Naive thymus-derived CD4-positive, alpha-beta T cell (primary cell): ENCODE results near the gene UGT1A6. TPM values are rescaled to one million over a fixed set of nuclear protein-coding genes. Genes with fewer than 3 reads are reported as not detected.

Source experiments
- ATAC-seq: fragments of 150-1000 bp; cut with Tn5 transposase; 2 replicates; pipeline ENCODE4 v1.10.0; 2021; ENCODE audit warnings: mild to moderate bottlenecking, moderate library complexity
- CTCF ChIA-PET: fragments of 350-600 bp; sonication (Branson Sonifier 250); formaldehyde crosslinking; loops from one replicate; lab custom pipeline; 2021; ENCODE audit warnings: antibody characterized with exemption; lab: Charles Lee
- POLR2A ChIA-PET: fragments of 350-600 bp; sonication (Branson Sonifier 250); formaldehyde crosslinking; loops from one replicate; lab custom pipeline; 2021; ENCODE audit warnings: antibody characterized with exemption, inconsistent platforms; lab: Charles Lee
- DNase-seq, 9 donors: peaks; one replicate each; pipeline versions ENCODE4 v3.0.0 to v3.0.0-alpha.2; 2020 to 2022; ENCODE audit warnings: mixed read lengths in 1 of 9
- H3K27ac ChIP-seq: one replicate; pipeline ENCODE4 v1.7.0; 2013; ENCODE audit warnings: mild to moderate bottlenecking, low read depth, low read length, moderate library complexity
- H3K27me3 ChIP-seq, 2 donors: one replicate each; pipeline ENCODE4 v1.7.0; 2013; ENCODE audit warnings: low read length in 2 of 2, mild to moderate bottlenecking in 2 of 2, moderate library complexity in 2 of 2; ENCODE audit not compliant: control insufficient read depth in 2 of 2, insufficient read depth in 2 of 2
- H3K36me3 ChIP-seq, 3 experiments: 1 replicate in 2 of 3; 2 replicates in 1 of 3; pipeline ENCODE4 v1.7.0; 2013; ENCODE audit warnings: low read length in 3 of 3, mild to moderate bottlenecking in 3 of 3, moderate library complexity in 1 of 3; ENCODE audit not compliant: insufficient read depth in 3 of 3, control insufficient read depth in 2 of 3
- H3K4me1 ChIP-seq, 2 donors: one replicate each; pipeline ENCODE4 v1.7.0; 2013; ENCODE audit warnings: low read length in 2 of 2, mild to moderate bottlenecking in 2 of 2, moderate library complexity in 1 of 2; ENCODE audit not compliant: control insufficient read depth in 2 of 2, insufficient read depth in 2 of 2
- H3K4me3 ChIP-seq: 2 replicates; pipeline ENCODE4 v1.7.0; 2013; ENCODE audit warnings: mild to moderate bottlenecking, low read length
- H3K9me3 ChIP-seq, 3 experiments: 1 replicate in 2 of 3; 2 replicates in 1 of 3; pipeline ENCODE4 v1.7.0; 2013; ENCODE audit warnings: low read length in 3 of 3; ENCODE audit not compliant: control insufficient read depth in 2 of 3
- H3K27ac Mint-ChIP-seq, 9 donors: one replicate each; pipeline ENCODE4 v1.8.0; 2020 to 2022; ENCODE audit warnings: mixed read lengths in 9 of 9, mild to moderate bottlenecking in 8 of 9, moderate library complexity in 5 of 9, inconsistent platforms in 2 of 9
- H3K27me3 Mint-ChIP-seq, 5 donors: one replicate each; pipeline ENCODE4 v1.8.0; 2021 to 2022; ENCODE audit warnings: mixed read lengths in 5 of 5, mild to moderate bottlenecking in 1 of 5
- H3K36me3 Mint-ChIP-seq, 5 donors: one replicate each; pipeline ENCODE4 v1.8.0; 2020 to 2022; ENCODE audit warnings: mixed read lengths in 5 of 5, mild to moderate bottlenecking in 3 of 5, inconsistent platforms in 1 of 5
- H3K4me1 Mint-ChIP-seq, 7 donors: one replicate each; pipeline ENCODE4 v1.8.0; 2020 to 2022; ENCODE audit warnings: mixed read lengths in 7 of 7, mild to moderate bottlenecking in 3 of 7, inconsistent platforms in 1 of 7
- H3K4me3 Mint-ChIP-seq, 10 donors: one replicate each; pipeline ENCODE4 v1.8.0; 2020 to 2022; ENCODE audit warnings: mild to moderate bottlenecking in 10 of 10, mixed read lengths in 10 of 10, moderate library complexity in 6 of 10, inconsistent platforms in 2 of 10
- H3K9me3 Mint-ChIP-seq, 11 donors: one replicate each; pipeline ENCODE4 v1.8.0; 2020 to 2022; ENCODE audit warnings: mixed read lengths in 11 of 11, mild to moderate bottlenecking in 4 of 11, inconsistent platforms in 1 of 11, moderate library complexity in 1 of 11
- intact Hi-C, 2 donors: fragments of 100-400 bp; cut with micrococcal nuclease; formaldehyde crosslinking; loops; one replicate each; pipeline ENCODE4 v1.15.1; 2023
- polyA plus RNA-seq, 2 donors: library from polyadenylated mRNA; unstranded; fragments of 300-500 nt; fragmentation: Illumina TruSeq; gene quantifications; one replicate each; pipeline ENCODE4 v1.2.3, GENCODE V29; 2021
- total RNA-seq, 6 experiments: library from RNA in 5 of 6; stranded (reverse) in 5 of 6; gene quantifications; 1 replicate in 5 of 6; 2 replicates in 1 of 6; pipeline ENCODE4 v1.2.3 and lab custom pipeline; 2021 to 2026

UGT1A6 gene
- total and polyA plus RNA-seq, 7 experiments from 2014 or later: not detected

DNA sequence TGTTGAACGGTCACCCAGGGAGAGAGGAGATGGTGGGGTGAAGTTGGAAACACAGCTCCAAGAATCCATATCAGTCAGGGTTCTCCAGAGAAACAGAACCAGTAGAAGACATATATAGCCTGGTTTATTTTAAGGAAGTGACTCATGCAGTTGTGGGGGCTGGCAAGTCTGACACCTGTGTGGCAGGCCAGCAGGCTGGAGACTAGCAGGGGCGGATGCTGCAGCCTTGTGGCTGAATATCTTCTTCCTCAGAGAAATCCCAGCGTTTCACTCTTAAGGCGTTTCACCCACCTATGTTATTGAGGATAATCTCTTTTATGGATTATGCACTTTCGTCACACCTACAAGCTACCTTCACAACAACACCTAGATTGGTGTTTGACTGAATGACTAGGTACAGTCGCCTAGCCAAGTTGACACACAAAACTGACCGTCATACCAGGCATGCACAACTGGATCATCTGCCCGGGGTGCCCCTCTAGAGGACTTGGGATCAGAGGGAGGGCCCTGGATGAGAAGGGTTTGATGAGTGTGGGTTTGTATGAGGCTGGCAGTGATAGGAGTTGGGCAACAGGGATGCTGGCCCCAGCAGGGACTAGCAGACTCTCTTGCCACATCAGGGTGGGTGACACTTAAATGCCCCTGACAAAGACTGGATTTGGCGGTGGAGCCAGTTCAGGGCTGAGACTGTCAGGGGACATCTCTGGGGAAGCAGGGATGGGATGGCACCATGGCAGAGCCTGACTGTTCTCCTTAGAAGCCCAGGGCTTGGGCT, 108.9 kb downstream of the UGT1A6 start:
- H3K9me3 Mint-ChIP-seq: no peaks in the 10 kb centered on the region
- H3K27ac Mint-ChIP-seq: no peak overlapping the region
- Histone ChIP-seq H3K27me3 (no peaks in the 10 kb centered on the region), H3K9me3 (no peaks in the 10 kb centered on the region), H3K4me1 (no peaks in the 10 kb centered on the region), H3K36me3 (no peaks in the 10 kb centered on the region), H3K27ac (no peak overlapping the region), H3K4me3 (no peak overlapping the region)
- no peaks in the 10 kb centered on the region for H3K36me3 Mint-ChIP-seq
- CTCF ChIA-PET: no interaction called here
- no peak overlapping the region for H3K4me3 Mint-ChIP-seq
- ATAC-seq (no peak), DNase-seq (peak in 1 of 9 donors; percentile 11)
- intact Hi-C loops: no loop called here
- peaks cover 7 to 20% (median 15%) of the 10 kb centered on the region in 5 donors for H3K27me3 Mint-ChIP-seq
- peaks cover 0 to 2% (median 0%) of the 10 kb centered on the region in 7 donors for H3K4me1 Mint-ChIP-seq
- POLR2A ChIA-PET: no interaction called here

DNA sequence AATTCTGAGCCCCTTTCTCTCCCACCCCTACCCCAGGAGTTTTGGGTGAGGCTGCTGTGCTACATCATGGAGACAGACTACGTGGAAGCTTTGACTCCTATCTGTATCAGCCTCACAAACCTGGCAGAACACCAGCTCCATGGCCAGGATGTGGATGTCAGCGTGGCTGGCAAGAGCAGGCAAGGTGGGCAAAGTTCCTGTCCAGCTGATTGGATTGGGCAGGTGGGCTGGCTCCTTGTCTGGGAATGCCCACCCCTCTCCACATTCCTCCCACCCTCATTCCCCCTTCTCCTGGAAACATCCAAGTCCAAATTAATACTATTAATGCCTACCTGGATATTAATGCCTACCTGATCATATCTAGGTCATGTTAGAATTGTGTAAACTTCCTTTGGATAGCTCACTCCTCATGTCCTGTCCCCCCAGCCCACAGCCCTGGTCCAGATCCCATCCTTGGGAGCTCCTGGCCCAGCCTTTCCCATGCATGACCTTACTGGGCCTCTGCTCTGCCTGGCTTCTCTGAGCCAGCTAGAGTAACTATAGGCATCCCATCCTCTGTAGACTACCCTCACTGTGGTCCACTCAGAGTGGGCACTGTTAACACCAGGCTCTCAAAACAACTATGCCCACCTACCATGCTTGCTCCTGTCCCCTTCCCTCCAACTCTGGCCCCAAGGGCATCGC, 109.6 kb downstream of the UGT1A6 start:
- POLR2A ChIA-PET: no interaction called here
- CTCF ChIA-PET: no interaction called here

DNA sequence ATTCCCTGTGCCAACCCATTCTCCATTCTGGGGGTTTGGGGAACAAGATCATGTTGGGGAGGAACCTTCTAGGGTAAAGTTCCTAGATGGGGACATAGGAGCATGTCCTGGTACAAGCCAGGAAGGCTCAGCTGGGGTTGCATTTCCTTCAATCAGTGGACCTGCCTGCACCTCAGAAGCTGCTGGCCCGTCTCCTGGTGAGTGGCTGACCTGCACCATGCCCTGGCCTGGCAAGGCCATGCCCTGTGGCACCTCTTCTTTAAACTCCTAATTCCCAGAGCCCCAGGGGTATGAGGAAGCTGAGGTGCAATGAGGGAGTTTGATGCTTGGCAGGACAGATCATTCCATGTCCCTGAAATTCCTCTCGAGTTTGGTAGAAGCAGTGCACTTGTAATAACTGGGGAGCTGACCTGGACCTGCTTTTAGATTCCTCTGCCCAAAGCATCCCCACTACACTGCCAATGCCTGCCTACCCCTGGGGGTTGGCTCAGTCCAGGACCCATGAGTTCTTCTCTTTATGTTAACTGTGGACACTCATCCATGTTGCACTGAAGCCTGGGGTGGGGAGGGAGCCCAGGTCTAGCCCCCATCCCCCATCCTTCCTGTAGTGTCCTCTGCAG, 110.7 kb downstream of the UGT1A6 start:
- no peak overlapping the region for H3K27ac ChIP-seq
- Mint-ChIP-seq H3K36me3 (no peaks in the 10 kb centered on the region), H3K27me3 (peaks cover 7 to 20% (median 15%) of the 10 kb centered on the region in 5 donors), H3K4me3 (no peak overlapping the region), H3K4me1 (peaks cover 0 to under 1% (median 0%) of the 10 kb centered on the region in 7 donors), H3K27ac (no peak overlapping the region), H3K9me3 (no peaks in the 10 kb centered on the region)
- no peak overlapping the region for H3K4me3 ChIP-seq
- no peaks in the 10 kb centered on the region for H3K4me1 ChIP-seq
- ChIA-PET POLR2A (no interaction called here), CTCF (no interaction called here)
- H3K27me3 ChIP-seq: no peaks in the 10 kb centered on the region
- no peaks in the 10 kb centered on the region for H3K36me3 ChIP-seq
- no peaks in the 10 kb centered on the region for H3K9me3 ChIP-seq
- ATAC-seq: no peak
- intact Hi-C loops: no loop called here
- peak in 1 of 9 donors; percentile 1 for DNase-seq

More for the DNA sequence above, 109.6 kb downstream of the UGT1A6 start:
- Mint-ChIP-seq H3K27ac (no peak overlapping the region), H3K36me3 (no peaks in the 10 kb centered on the region), H3K4me3 (no peak overlapping the region), H3K27me3 (peaks cover 7 to 20% (median 15%) of the 10 kb centered on the region in 5 donors), H3K9me3 (no peaks in the 10 kb centered on the region), H3K4me1 (peaks cover 0 to 2% (median 0%) of the 10 kb centered on the region in 7 donors)
- Histone ChIP-seq H3K27me3 (no peaks in the 10 kb centered on the region), H3K4me3 (no peak overlapping the region), H3K4me1 (no peaks in the 10 kb centered on the region), H3K36me3 (no peaks in the 10 kb centered on the region), H3K27ac (no peak overlapping the region), H3K9me3 (no peaks in the 10 kb centered on the region)
- peak in 1 of 9 donors; percentile 0 for DNase-seq
- ATAC-seq: no peak
- intact Hi-C loops: no loop called here

DNA sequence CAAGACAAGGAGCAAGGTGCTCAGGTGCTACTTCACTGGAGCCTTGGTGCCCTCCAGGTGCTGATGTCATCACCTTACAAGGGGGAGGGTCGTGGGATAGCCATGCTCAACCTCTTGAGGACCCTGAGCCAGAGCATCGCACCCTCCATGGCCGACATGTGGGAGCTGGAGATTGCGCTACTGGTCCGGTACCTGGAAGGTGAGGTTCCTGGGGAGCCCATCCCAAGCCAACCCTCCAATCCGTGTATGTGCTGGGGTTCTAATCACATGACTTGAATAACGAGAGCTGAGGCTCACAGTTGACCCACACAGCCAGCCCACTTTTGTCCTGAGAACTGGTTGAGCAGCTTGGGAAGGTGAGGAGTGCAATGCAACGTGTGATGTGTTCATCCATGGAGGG, 111.3 kb downstream of the UGT1A6 start:
- DNase-seq (peak in 2 of 9 donors; percentile 0 to 17), ATAC-seq (no peak)
- Mint-ChIP-seq H3K36me3 (no peaks in the 10 kb centered on the region), H3K27ac (no peak overlapping the region), H3K9me3 (no peaks in the 10 kb centered on the region), H3K4me3 (no peak overlapping the region), H3K27me3 (peaks cover 9 to 20% (median 17%) of the 10 kb centered on the region in 5 donors), H3K4me1 (no peaks in the 10 kb centered on the region)
- H3K27me3 ChIP-seq: no peaks in the 10 kb centered on the region
- H3K9me3 ChIP-seq: no peaks in the 10 kb centered on the region
- ChIA-PET POLR2A (no interaction called here), CTCF (no interaction called here)
- intact Hi-C loops: no loop called here
- no peak overlapping the region for H3K27ac ChIP-seq
- no peaks in the 10 kb centered on the region for H3K36me3 ChIP-seq
- H3K4me1 ChIP-seq: no peaks in the 10 kb centered on the region
- H3K4me3 ChIP-seq: no peak overlapping the region

DNA sequence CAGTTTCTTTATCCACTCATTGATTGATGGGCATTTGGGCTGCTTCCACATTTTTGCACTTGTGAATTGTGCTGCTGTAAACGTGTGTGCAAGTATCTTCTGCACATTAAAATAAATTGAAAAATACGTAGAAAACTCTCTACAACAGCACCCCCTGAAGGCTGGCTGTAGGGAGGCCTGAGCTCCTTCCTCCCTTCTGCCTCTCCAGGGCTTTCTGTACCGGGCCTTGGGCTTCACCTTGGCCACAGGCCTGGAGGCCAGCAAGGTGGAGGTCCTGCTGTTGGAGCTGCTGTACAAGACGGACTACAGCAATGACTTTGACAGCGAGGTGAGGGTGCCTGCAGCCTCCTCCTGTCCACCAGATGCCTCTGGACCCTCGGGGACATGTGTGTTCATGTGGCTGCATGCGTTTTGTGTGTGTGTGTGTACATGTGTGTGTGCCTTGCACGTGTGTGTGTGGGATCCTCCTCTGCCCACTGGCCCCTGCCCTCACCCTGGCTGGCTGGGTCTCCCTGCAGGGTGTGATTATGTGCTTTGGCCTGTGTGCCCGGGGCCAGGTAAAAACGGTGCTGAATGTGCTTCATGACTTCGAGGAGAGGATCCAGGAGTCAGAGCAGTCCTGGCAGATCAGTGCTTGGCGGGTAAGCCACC, 114.7 kb downstream of the UGT1A6 start:
- H3K4me1 Mint-ChIP-seq: no peaks in the 10 kb centered on the region
- intact Hi-C loops: no loop called here
- no peaks in the 10 kb centered on the region for H3K36me3 Mint-ChIP-seq
- no peaks in the 10 kb centered on the region for H3K9me3 Mint-ChIP-seq
- no peaks in the 10 kb centered on the region for H3K4me1 ChIP-seq
- peaks cover 9 to 34% (median 20%) of the 10 kb centered on the region in 5 donors for H3K27me3 Mint-ChIP-seq
- H3K4me3 ChIP-seq: no peak overlapping the region
- ChIA-PET CTCF (interaction anchor here (0.7 kb wide), 1 partner anchor 347 kb away, joined by 3 read pairs; no protein-coding TSS in a partner anchor), POLR2A (no interaction called here)
- DNase-seq (peak in 2 of 9 donors; percentile 1 to 14), ATAC-seq (no peak)
- no peaks in the 10 kb centered on the region for H3K9me3 ChIP-seq
- no peak overlapping the region for H3K27ac ChIP-seq
- H3K27ac Mint-ChIP-seq: no peak overlapping the region
- H3K27me3 ChIP-seq: no peaks in the 10 kb centered on the region
- H3K36me3 ChIP-seq: no peaks in the 10 kb centered on the region
- no peak overlapping the region for H3K4me3 Mint-ChIP-seq

DNA sequence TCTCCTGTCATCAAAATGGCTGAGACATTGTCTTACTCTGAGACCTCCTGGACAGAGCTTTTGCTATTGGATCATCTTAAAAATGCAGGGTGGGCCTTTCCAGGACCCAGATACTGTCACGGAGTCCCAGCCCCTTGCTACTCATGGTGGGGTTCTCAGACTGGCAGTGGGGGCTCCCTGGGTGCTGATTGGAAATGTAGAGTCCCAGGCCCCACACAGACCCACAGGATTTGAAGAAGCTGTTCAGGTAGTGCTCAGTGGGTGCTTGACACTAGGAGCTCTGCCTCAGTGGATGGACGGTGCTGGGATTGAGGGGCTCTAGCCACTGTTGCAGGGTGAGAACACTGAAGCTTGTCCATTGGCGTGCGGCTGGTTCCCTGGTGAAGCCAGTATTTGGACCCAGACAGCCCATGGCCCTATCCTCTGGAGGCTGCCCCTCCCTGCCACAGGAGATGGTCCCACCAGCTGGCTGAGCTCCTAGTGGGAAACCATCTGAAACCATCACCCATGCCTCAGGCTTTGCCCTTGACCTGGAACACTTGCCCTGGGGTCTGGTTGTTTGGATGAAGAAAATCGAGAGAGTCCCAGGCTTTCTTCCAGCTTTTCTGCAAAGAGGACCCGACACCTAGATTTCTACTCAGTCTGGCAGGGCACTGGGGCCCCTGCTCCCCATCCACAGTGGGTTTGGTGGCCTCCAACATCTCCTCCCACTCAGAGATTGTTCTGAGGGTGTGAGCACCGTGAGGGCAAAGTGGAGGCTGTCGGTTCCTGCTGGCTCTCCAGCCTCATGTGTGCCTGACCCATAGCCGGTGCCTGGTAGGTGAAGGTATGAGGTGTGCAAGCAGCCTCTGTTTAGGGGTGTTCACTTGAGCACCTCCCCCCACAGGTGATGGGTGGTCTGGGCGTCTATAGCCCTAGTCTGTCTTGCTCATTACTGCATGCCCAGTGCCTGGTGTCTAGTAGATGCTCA, 115.6 kb downstream of the UGT1A6 start:
- no peak for ATAC-seq
- DNase-seq: peak in 2 of 9 donors; percentile 1 to 15
- no peaks in the 10 kb centered on the region for H3K4me1 Mint-ChIP-seq
- peaks cover 12 to 26% (median 15%) of the 10 kb centered on the region in 5 donors for H3K27me3 Mint-ChIP-seq
- Histone ChIP-seq H3K36me3 (no peaks in the 10 kb centered on the region), H3K27me3 (no peaks in the 10 kb centered on the region), H3K4me3 (no peak overlapping the region), H3K4me1 (no peaks in the 10 kb centered on the region), H3K27ac (no peak overlapping the region), H3K9me3 (no peaks in the 10 kb centered on the region)
- no peaks in the 10 kb centered on the region for H3K36me3 Mint-ChIP-seq
- ChIA-PET POLR2A (no interaction called here), CTCF (no interaction called here)
- no peak overlapping the region for H3K4me3 Mint-ChIP-seq
- no peaks in the 10 kb centered on the region for H3K9me3 Mint-ChIP-seq
- H3K27ac Mint-ChIP-seq: no peak overlapping the region
- intact Hi-C loops: no loop called here
